Fibroblast of skin of abdomen (primary cell): Measurements from ENCODE around the gene HSPB9.

Experiments used
- DNase-seq: peaks from one replicate; pipeline ENCODE4 v3.0.0-alpha.2; 2013

HSPB9 gene

DNA sequence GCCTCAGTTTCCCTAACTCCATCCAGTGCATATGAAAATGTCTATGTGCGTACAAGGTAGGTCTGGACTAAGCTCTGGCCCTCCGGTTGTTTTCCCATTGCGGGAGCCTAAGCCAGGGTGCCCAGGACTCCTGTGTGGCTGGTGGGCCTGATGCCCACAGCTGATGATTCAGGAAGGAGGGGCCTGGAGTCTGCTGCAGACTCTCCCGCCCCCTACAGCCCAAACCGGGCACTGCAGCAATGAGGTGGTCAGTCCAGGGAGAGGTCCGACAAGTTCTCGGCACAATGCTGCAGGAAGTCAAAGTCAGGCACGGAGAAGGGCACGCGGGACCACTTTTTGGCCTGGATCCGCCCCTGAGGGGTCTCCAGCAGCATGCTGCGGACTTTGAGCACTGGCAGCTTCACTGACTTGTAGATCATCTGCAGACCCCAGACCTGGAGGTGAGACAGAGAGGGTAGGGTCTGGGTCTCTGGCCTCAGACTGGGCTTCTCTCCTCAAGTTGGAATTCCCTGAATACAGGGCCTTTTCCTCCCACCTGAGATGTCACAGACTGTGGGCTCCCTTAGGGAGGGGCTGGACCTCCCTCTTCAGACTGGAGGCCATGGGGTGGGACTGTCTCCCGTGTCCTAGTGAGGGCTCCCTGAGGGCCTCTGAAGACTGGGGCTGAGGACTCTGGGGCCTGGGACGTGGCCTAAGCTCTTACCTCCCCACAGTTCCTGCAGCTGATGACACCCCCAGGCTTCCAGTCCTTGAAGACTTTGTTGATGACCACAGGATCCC, 20.9 kb upstream of the HSPB9 start:
- DNase-seq = peak; percentile 50

DNA sequence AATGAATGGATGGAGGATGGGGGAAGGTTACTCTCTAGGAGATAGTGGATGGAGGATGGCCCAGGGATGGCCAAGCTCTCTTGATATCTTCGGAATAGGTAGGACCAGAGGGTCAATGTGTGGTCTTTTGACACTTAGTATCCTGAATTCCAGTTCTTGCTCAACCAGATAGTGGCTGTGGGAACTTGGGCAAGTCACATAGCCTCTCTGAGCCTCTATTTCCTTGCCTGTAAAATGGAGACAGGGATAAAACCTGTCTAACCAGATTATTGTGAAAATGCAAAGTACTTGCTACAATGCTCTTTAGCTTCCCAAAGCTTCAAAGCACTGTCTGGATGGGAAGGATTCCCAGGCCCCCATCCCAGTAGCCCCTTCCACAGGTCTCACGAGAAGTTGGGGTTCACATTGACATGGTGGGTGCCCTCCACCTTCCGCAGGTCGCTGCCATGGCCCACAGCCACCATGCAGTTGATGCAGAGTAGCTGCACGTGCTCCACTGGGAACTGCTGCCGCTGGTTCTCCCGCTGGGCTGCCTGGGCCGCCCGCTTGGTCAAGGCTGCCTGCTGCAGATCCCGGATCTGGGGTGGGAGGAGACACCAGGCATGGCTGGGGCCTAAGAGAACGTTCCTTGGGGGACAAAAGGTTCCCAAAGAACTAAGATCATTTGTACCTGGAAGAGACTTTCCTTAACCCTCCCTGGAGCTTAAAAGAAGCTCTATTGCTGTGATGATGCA, 19.2 kb upstream of the HSPB9 start:
- no peak for DNase-seq

- DNase-seq = no peak
These were observed 18.3 kb upstream of the HSPB9 start for GRCh38 chr17:42104264-42104663.

GRCh38 chr17:42106009-42106408, 16.6 kb upstream of the HSPB9 start:
- DNase-seq = no peak

DNA sequence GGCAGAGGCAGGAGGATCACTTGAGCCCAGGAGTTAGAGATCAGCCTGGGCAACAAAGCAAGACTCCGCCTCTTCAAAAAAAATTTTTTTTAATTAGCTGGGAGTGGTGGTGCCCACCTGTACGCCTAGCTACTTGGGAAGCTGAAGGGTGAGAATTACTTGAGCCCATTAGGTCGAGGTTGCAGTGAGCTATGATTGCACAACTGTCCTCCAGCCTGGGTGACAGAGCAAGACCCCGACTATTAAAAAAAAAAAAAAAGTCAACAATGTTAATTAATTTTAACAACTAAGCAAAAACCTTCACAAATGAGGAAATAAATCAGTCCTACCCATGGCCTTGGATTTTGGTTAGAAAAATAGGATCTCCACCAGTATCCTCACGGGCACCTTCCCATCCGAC, 15.5 kb upstream of the HSPB9 start:
- no peak for DNase-seq

- peak; percentile 35 for DNase-seq
These were observed 14.7 kb upstream of the HSPB9 start for GRCh38 chr17:42107597-42108576.

DNA sequence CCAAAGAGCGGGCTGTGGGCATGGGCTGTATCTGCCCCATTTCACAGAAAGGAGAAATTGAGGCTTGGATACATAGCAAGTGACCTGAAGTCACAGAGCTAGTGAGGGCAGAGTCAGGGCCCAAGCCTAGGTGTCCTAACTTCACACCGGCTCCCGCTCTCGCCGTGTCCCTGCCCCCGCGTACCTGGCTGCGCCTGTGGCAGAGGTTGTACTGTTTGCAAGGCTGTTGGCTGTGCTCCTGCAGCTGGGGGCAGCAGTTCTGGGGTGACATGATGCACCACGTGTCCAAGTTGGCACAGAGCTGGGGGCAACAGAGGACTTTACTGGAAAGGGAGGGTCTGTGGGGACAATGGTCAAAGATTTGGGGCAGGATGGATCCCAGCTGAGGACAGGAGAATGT, 13.5 kb upstream of the HSPB9 start:
- DNase-seq = no peak

DNA sequence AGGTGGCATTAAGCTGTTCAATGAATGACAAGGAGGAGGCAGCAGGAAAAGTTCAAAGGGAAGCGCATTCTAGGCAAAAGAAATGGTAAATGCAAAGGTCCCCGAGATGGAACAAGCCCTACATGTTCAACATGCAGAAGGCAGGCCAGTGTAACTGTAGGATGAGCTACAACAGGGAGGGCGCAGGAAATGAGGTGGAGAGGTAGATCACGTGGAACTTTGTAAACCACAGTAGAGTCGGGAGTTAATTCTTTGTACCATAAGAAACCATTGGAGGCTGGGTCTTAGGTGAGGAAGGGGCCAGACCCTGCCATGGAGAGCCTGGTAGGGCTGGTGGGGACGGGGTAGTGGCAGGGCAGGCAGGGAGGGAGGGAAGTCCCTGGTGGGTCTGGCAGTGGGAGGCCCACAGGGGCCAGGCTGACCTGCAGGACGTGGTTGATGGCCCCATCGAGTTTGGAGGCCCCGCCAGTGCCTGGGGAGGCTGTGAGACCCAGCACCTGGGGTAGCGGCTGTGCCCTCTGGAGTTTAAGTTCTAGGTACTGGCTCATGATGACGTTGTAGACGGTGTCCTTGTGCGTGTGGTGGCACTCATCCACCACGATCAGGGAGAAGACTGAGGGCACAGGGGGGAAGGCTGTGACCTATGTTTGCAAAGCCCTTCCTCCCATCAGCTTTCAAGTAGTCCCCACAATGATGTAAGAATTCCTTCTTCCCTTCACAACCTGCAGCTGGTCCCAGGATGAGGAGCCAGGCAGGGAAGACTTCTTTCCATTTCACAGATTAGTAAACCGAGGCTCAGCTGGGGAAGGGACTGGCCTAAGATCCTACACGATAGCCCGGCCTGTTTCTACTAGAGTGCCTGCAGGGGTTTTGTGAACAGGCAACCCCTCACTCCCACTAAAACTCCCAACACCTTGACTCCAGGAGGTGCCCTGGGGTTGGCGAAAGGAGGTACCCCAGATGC, 12.0 kb upstream of the HSPB9 start:
- no peak for DNase-seq

GRCh38 chr17:42111265-42111636, 11.4 kb upstream of the HSPB9 start:
- no peak for DNase-seq

DNA sequence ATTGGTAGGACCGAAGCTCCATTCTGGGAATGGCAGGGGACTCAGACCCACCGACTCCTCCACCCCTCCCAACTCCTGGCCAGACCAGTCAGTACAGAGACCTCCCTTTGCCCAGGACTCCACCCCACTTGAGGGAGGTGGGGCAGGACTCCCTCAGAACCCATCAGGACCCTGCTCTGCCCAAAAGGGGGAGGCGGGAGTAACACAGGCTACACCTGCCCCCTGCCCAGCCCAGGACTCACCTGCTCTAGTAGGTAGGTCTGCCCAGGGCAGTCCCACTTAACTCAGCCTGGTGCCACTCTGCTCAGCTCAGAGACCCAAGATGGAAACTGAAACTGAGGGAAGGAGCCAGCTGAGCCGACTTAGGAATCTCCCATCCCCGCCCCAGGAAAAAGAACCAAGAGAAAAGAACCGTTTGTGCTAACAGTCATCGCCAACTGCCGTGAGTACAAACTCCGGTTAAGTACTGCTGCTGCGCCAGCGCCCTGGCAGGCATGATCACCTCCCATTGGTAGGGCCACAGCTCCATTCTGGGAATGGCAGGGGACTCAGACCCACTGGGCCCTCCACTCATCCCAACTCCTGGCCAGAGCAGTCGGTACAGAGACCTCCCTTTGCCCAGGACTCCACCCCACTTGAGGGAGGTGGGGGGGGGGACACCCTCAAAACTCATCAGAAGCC, 10.6 kb upstream of the HSPB9 start:
- DNase-seq = peak; percentile 18

DNA sequence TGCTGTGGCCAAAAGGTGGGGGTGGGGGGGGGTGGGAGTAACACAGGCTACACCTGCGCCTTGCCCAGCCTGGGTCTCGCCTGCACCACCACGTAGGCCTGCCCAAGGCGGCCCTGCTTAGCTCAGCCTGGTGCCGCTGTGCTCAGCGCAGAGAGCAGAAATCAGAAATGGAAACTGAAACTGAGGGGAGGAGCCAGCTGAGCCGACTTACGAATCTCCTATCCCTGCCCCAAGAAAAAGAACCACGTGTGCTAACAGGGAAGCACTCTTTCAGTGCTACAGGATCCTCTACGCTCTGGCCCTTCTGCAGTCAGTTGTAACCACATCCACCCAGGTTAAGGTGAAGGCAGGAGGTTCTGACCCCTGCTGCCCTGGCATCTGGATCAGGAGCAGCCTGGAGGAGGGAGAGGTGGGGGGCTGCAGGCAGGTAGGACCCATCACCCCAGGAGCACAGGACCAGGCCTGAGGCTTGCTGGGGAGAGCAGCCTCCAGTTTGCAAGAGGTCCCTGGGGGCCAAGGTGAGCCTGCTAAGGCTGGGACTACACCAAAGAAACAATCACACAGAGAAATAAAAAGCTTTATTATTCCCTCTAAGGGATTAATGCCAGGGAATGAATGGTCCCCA, 9.9 kb upstream of the HSPB9 start, which contains the start of gene DHX58:
Gene DHX58 (minus strand): TSS at position 163 of the 625 bp plus-strand sequence. CDS start 822 bp downstream, outside the sequence.
- peak; percentile 80 for DNase-seq

- DNase-seq = no peak
These were observed 9.1 kb upstream of the HSPB9 start for GRCh38 chr17:42113293-42114069.

DNA sequence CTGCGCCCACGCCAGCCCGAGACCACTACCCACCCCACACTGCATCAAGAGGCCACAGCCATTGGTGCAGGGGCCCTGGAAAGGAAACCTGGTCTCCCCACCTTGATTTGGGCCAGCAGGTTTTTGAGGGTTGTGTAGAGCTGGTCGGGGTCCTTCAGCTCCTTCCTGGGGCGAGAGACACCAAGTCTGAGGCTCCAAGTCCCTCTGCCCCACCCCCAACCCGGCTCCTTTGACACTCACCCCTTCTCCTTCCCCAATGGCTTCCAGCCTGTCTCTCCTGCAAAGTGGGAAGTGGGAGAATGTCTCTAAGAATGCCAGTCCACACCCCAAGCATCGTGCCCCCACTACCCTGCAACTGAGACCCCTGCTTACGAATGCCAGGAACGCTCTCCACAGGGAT, 8.5 kb upstream of the HSPB9 start:
- DNase-seq = no peak

DNA sequence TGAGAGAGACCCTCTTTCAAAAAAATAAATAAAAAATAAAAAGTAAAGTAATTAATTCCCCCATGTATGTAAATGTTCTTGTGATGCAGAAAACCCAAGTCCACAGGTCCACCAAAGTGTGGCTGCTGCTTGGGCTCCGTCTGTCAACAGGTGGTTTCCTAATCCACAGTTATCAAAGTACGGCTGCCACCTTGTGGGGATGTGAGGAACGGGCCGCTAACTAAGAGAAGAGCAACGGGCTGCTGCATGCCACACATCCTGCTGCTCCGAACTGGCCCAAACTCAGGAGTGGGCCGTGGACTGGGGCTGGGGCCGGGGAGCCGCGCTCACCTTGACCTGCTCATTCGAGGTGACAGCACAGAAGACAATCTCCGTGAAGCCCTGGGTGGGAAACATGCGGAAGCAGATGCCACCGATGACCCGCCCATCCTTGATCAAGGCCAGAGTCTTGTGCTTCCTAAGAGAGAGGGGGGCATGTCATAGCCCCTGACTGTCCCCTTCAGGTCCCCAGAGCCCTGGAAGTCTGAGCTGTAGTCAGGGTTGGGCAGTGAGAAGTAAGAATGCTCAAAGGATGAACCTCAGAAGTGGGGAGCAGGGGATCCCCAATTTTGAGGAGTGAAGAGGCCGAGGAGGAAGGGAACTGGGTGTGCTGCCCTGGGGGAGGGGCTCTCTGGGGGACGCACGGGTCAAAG, 5.8 kb upstream of the HSPB9 start:
- DNase-seq = peak; percentile 74

DNA sequence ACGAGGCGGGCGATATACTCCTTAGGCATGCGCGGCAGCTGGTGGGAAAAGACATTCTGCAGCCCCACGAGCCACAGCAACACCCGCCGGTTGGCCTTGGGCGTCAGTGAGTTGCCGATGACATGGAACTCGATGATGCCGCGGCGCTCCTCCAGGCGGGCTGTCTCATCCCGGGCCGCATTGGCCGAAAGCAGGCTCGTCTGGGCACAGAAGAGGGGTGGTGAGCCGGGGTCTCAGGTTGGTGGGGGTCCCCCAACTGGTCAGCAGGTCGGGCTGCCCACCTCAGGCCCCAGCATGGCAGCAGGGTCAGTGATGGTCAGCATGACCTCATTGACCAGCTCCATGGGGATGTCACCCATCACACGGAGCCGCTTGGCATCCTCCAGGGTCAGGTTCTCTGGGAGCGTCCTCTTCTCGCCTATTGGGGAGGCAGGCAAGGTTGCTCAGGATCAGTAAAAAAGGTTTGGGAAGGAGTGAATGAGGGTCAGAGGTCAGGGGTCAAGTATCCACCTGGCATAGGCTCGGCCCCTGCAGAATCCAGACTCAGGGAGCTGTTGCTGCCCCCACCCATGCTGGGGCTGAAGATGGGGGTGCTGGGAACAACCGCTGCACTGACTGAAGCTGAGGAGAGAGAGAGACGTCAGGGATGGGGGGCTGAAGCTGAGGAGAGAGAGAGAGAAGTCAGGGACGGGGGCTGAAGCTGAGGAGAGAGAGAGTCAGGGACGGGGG, 5.0 kb upstream of the HSPB9 start:
- DNase-seq = no peak

- DNase-seq = no peak
These were observed 4.5 kb upstream of the HSPB9 start for GRCh38 chr17:42118126-42118510.

DNA sequence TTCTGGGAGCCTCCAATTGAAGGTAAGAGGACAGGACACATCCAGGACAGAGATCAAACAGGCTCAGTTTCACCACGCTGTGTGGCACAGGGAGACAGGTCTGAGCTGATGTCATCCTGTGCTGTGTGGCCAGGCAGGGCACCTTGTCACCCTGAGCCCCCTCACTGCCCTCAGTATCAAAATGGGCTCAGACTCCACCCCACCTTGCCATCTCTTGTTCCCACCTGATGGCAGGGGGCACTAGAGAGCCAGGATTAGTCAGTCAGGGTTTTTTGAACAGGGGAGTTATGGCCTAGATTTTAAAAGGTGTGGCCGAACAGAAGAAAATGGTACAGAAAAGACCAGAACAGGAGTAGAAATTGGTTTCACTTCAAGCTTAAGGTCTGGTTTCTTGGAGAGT, 4.1 kb upstream of the HSPB9 start:
- no peak for DNase-seq

GRCh38 chr17:42119301-42119700, 3.3 kb upstream of the HSPB9 start:
- no peak for DNase-seq
